ENCODE measurements around the gene SERINC5.

GRCh38 chr5:80124121-80124918 lies 131.5 kb downstream of the SERINC5 start:
- TF ChIP-seq CTCF (conservative IDR thresholded peaks at IDR 0.05; ENCODE audit: low read length) (no peak), EZH2phosphoT487 (IDR thresholded peaks at IDR 0.05; ENCODE audit: borderline replicate concordance) (no peak)
